Lung (tissue), 12 donors: ENCODE data around the gene PTPRN2. TPM values are rescaled to one million over a fixed set of nuclear protein-coding genes. Genes with fewer than 3 reads are reported as not detected.
A peak's percentile ranks its signal among the peaks of the same experiment; 100 is the strongest.

ENCODE experiments used
- ATAC-seq: fragments of 200-7000 bp; cut with Tn5 transposase; one replicate; pipeline ENCODE4 v1.9.1; 2020; ENCODE audit warnings: moderate number of reproducible peaks; ENCODE audit not compliant: insufficient read depth, low FRiP score
- DNase-seq, 3 donors: peaks; one replicate each; pipeline ENCODE4 v3.0.0-alpha.2; 2013 to 2017
- H3K27ac ChIP-seq, 2 donors: one replicate each; pipeline ENCODE4 v1.5.1; 2013; ENCODE audit warnings: mild to moderate bottlenecking in 2 of 2, moderate library complexity in 2 of 2, control low read depth in 1 of 2, inconsistent platforms in 1 of 2, low read depth in 1 of 2, low read length in 1 of 2
- H3K27me3 ChIP-seq, 3 donors: one replicate each; pipeline ENCODE4 v1.5.1; 2013; ENCODE audit warnings: low read length in 2 of 3; ENCODE audit not compliant: control insufficient read depth in 3 of 3, insufficient read depth in 3 of 3
- H3K36me3 ChIP-seq, 4 donors: one replicate each; pipeline ENCODE4 v1.5.1; 2013; ENCODE audit warnings: low read length in 4 of 4, mild to moderate bottlenecking in 1 of 4, moderate library complexity in 1 of 4; ENCODE audit not compliant: control insufficient read depth in 4 of 4, insufficient read depth in 4 of 4
- H3K4me1 ChIP-seq, 5 donors: one replicate each; pipeline ENCODE4 v1.5.1; 2013; ENCODE audit warnings: low read length in 5 of 5, mild to moderate bottlenecking in 2 of 5, moderate library complexity in 1 of 5; ENCODE audit not compliant: control insufficient read depth in 5 of 5, insufficient read depth in 5 of 5
- H3K4me3 ChIP-seq: one replicate; pipeline ENCODE4 v1.5.1; 2013; ENCODE audit warnings: mild to moderate bottlenecking, control low read depth, moderate library complexity
- H3K9ac ChIP-seq, 2 donors: one replicate each; pipeline ENCODE4 v1.5.1; 2013; ENCODE audit warnings: low read length in 2 of 2, control low read depth in 1 of 2; ENCODE audit not compliant: insufficient read depth in 1 of 2
- H3K9me3 ChIP-seq, 4 donors: one replicate each; pipeline ENCODE4 v1.5.1; 2013; ENCODE audit warnings: low read length in 3 of 4, mild to moderate bottlenecking in 1 of 4, moderate library complexity in 1 of 4; ENCODE audit not compliant: control insufficient read depth in 4 of 4, insufficient read depth in 3 of 4
- CTCF ChIP-seq: IDR thresholded peaks from 2 replicates; pipeline ENCODE4 v1.5.1; 2012; ENCODE audit warnings: mild to moderate bottlenecking; ENCODE audit errors: control extremely low read depth, extremely low read depth
- WGBS, 2 donors: extraction: QIAGEN DNeasy Blood & Tissue Kit; methylation state at CpG; one replicate each; pipeline ENCODE4 v1.1.7; 2013; 5-methylcytosine and 5-hydroxymethylcytosine counted together
- polyA plus RNA-seq, 2 donors: library from polyadenylated mRNA; stranded (reverse); fragments of 200-250 nt; gene quantifications; one replicate each; pipeline ENCODE4 v1.2.1, GENCODE V29; 2013
- total RNA-seq, 2 donors: library from RNA; depleted of rRNA in 1 of 2; stranded (reverse); fragments of >200 nt in 1 of 2; gene quantifications; one replicate each; pipeline ENCODE4 v1.2.1, GENCODE V29; 2014 to 2021
- donor health status: control.
- donor health status: control.
- donor health status: Bipolar disorder and iron deficiency.
- donor health status: healthy.
- donor health status: DM: yes; HTN: yes; CAD: no.

PTPRN2 gene
- total and polyA plus RNA-seq, 4 donors: 2.1 to 7.4 (median 4.4) TPM

DNA sequence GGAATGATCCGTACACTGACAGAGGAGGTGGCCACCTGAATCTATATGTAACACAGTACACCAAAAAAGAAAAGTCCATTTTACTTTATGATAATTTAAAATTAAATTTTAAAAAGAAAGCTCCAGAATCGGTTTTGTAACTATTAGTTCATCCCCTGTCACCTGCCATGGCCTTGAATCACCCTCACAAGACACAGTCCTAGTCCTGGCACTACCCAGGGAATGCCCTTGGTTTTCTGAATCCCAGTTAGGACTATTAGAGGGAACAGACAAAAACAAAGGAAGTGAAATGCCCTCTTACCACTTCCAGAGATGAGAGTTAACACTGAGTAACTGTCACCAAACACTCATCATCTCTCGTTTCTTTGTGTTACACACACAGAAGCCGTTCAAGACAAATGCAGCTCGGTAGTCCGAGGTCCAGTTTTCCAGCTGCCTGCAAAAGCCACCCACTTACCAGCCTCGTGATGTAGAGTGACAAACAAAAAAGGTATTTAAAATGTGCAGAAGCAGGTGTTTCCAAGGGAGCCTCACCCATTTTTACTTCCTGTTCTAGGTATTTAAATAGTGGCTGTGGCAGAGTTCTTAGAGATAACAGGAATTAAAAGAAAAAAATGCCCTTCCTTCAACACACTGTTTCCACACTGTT is 6.1 kb downstream of the PTPRN2 start:
- peaks cover 0 to 6% (median 4%) of the 10 kb centered on the region in 5 donors for H3K4me1 ChIP-seq
- WGBS, 2 donors: 50 to 72% methylated on average over 7 of the region's 7 CpGs
- H3K9ac ChIP-seq: no peak overlapping the region
- peaks cover 0 to 13% (median 5%) of the 10 kb centered on the region in 4 donors for H3K9me3 ChIP-seq
- no peak for TF ChIP-seq CTCF
- no peaks in the 10 kb centered on the region for H3K36me3 ChIP-seq
- peak; percentile 59 for ATAC-seq
- DNase-seq: peak in 1 of 3 donors; percentile 29
- H3K27ac ChIP-seq: no peak overlapping the region
- H3K4me3 ChIP-seq: no peak overlapping the region
- peaks cover 8 to 27% (median 23%) of the 10 kb centered on the region in 3 donors for H3K27me3 ChIP-seq

DNA sequence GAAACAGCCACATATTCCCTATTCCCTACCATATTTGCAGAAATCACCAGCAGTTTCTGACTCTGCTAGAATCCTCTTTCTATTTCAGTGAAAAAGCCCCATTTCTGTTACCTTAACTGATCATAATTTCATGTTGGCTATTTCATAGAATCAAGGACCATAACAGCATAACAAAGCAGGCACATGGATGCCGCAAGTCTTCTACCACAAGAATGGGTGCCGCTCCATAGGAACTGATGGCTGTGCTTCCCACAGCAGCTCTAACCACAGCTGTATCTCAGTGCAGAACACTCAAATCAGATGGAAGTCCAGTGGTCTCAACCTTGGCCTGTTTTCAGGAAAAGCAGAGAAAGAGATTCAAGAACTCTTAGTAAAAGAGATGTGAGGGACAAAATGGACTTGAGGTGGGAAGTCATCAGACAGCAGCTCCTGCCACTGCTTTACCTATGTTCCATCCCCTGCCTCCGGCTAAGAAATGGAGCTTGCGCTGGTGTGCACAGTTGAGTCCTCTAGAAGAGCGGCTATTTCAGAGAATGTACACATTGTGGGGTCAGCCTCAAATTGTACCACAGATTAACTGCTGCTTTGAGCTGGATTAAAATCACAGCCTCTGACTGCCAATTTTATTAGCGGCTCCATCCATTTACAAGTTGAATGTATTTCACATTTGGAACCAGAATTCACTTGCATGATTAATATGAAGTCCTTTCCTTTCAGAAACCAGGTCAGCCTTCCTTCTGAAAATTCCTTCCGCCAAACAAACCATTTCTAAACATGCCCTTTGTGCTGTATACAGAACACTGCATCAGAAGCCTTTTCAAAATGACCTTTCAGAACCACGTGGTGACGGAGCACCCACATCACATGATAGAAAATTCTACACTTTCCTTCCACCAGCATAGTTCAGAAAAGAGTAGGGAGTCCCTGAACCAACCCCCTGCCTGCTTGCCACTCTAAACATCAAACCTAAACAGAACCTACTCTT is 7.7 kb downstream of the PTPRN2 start:
- DNase-seq (no peak), ATAC-seq (no peak)
- Histone ChIP-seq H3K27me3 (peaks cover 4 to 13% (median 7%) of the 10 kb centered on the region in 3 donors), H3K27ac (no peak overlapping the region), H3K4me3 (no peak overlapping the region), H3K4me1 (no peaks in the 10 kb centered on the region), H3K9ac (no peak overlapping the region), H3K36me3 (no peaks in the 10 kb centered on the region), H3K9me3 (peaks cover 0 to 13% (median 5%) of the 10 kb centered on the region in 4 donors)
- TF ChIP-seq CTCF: no peak
- 87 to 93% methylated on average over 9 of the region's 9 CpGs for WGBS, 2 donors

GRCh38 chr7:158576050-158576762 is 11.4 kb downstream of the PTPRN2 start:
- WGBS, 2 donors: 59 to 69% methylated on average over 11 of the region's 11 CpGs
- ATAC-seq (no peak), DNase-seq (no peak)
- Histone ChIP-seq H3K36me3 (no peaks in the 10 kb centered on the region), H3K9ac (no peak overlapping the region), H3K27ac (no peak overlapping the region), H3K27me3 (no peaks in the 10 kb centered on the region), H3K4me1 (no peaks in the 10 kb centered on the region), H3K4me3 (no peak overlapping the region), H3K9me3 (peaks cover 0 to 13% (median 5%) of the 10 kb centered on the region in 4 donors)
- TF ChIP-seq CTCF: no peak
